IMR-90 (cell line): ENCODE measurements around the gene ZNF488. TPM values are rescaled to one million over a fixed set of nuclear protein-coding genes. Genes with fewer than 3 reads are reported as not detected.

ENCODE experiments used
- ATAC-seq: fragments of 200-7000 bp; cut with Tn5 transposase; 2 replicates; pipeline ENCODE4 v1.9.1; 2020; ENCODE audit warnings: low read depth, mild to moderate bottlenecking, moderate library complexity
- BruUV-seq: library from RNA; stranded (reverse); fragments of 400-500 nt; replicated peaks from 2 replicates; lab custom pipeline; 2021; lab: Mats Ljungman, UMichigan
- CTCF ChIA-PET: fragments of 300-600 bp; formaldehyde crosslinking; extraction: SDS; loops from one replicate; lab custom pipeline; 2021; ENCODE audit warnings: antibody characterized with exemption; lab: Yijun Ruan, JAX
- POLR2A ChIA-PET: fragments of 300-600 bp; sonication (Branson Sonifier 250); formaldehyde crosslinking; loops from one replicate; lab custom pipeline; 2022; ENCODE audit warnings: antibody characterized with exemption; ENCODE audit not compliant: unreplicated experiment; lab: Charles Lee
- DNase-seq: peaks from one replicate; pipeline ENCODE4 v3.0.0; 2013
- H2AFZ ChIP-seq: replicated peaks from 2 replicates; pipeline ENCODE3; 2013; ENCODE audit warnings: low read length, mild to moderate bottlenecking; ENCODE audit not compliant: poor library complexity
- H2AK5ac ChIP-seq: 2 replicates; pipeline ENCODE4 v1.6.1; 2013; ENCODE audit warnings: low read depth, low read length, inconsistent platforms
- H2AK9ac ChIP-seq: replicated peaks from 2 replicates; pipeline ENCODE3; 2013; ENCODE audit warnings: mild to moderate bottlenecking, low read depth, low read length, moderate library complexity; ENCODE audit not compliant: poor library complexity
- H2BK120ac ChIP-seq: 2 replicates; pipeline ENCODE4 v1.6.1; 2013; ENCODE audit warnings: low read depth, low read length, inconsistent platforms
- H2BK15ac ChIP-seq: 3 replicates; pipeline ENCODE4 v1.6.1; 2013; ENCODE audit warnings: low read depth, low read length, inconsistent platforms
- H2BK20ac ChIP-seq: 2 replicates; pipeline ENCODE4 v1.6.1; 2013; ENCODE audit warnings: low read depth, mild to moderate bottlenecking, inconsistent platforms, low read length, moderate library complexity
- H2BK5ac ChIP-seq: 2 replicates; pipeline ENCODE4 v1.6.1; 2013; ENCODE audit warnings: mild to moderate bottlenecking, low read depth, low read length, inconsistent platforms; ENCODE audit not compliant: poor library complexity, severe bottlenecking
- H3K14ac ChIP-seq: replicated peaks from 2 replicates; pipeline ENCODE4 v1.6.1; 2013; ENCODE audit warnings: low read depth, low read length, inconsistent platforms
- H3K18ac ChIP-seq: 2 replicates; pipeline ENCODE4 v1.6.1; 2013; ENCODE audit warnings: low read depth, low read length, control low read depth
- H3K23ac ChIP-seq: 2 replicates; pipeline ENCODE4 v1.6.1; 2013; ENCODE audit warnings: low read depth, low read length, inconsistent platforms
- H3K27ac ChIP-seq: 2 replicates; pipeline ENCODE4 v1.5.1; 2013; ENCODE audit warnings: mild to moderate bottlenecking, control low read depth, low read length; ENCODE audit not compliant: insufficient read depth
- H3K27me3 ChIP-seq: 2 replicates; pipeline ENCODE4 v1.6.1; 2013; ENCODE audit warnings: low read length; ENCODE audit not compliant: control insufficient read depth, insufficient read depth
- H3K36me3 ChIP-seq: 2 replicates; pipeline ENCODE4 v1.6.1; 2013; ENCODE audit warnings: low read length, mixed read lengths; ENCODE audit not compliant: control insufficient read depth, insufficient read depth
- H3K4ac ChIP-seq: 2 replicates; pipeline ENCODE4 v1.6.1; 2013; ENCODE audit warnings: low read depth, low read length, inconsistent platforms
- H3K4me1 ChIP-seq: 2 replicates; pipeline ENCODE4 v1.6.1; 2013; ENCODE audit warnings: low read length, mixed read lengths; ENCODE audit not compliant: control insufficient read depth, insufficient read depth
- H3K4me2 ChIP-seq: 2 replicates; pipeline ENCODE4 v1.6.1; 2013; ENCODE audit warnings: low read depth, mild to moderate bottlenecking, control low read depth, low read length, moderate library complexity
- H3K4me3 ChIP-seq: 2 replicates; pipeline ENCODE4 v1.5.1; 2013; ENCODE audit warnings: low read depth, mild to moderate bottlenecking, control low read depth, low read length, moderate library complexity; ENCODE audit not compliant: insufficient read depth
- H3K56ac ChIP-seq: 2 replicates; pipeline ENCODE4 v1.6.1; 2013; ENCODE audit warnings: low read length, inconsistent platforms; ENCODE audit not compliant: insufficient read depth; ENCODE audit errors: extremely low read depth
- H3K79me1 ChIP-seq, 2 experiments: 2 replicates each; pipeline ENCODE4 v1.6.1; 2013; ENCODE audit warnings: low read length in 2 of 2, inconsistent platforms in 1 of 2, low read depth in 1 of 2
- H3K9ac ChIP-seq: 2 replicates; pipeline ENCODE4 v1.6.1; 2013; ENCODE audit warnings: low read depth, low read length, control low read depth
- H3K9me1 ChIP-seq: 2 replicates; pipeline ENCODE4 v1.6.1; 2013; ENCODE audit warnings: low read length, inconsistent platforms; ENCODE audit not compliant: insufficient read depth
- H3K9me3 ChIP-seq: 2 replicates; pipeline ENCODE4 v1.6.1; 2013; ENCODE audit warnings: low read length; ENCODE audit not compliant: control insufficient read depth, insufficient read depth
- H4K20me1 ChIP-seq: 2 replicates; pipeline ENCODE4 v1.6.1; 2013; ENCODE audit warnings: low read length, inconsistent platforms; ENCODE audit not compliant: insufficient read depth
- H4K5ac ChIP-seq: 2 replicates; pipeline ENCODE4 v1.6.1; 2013; ENCODE audit warnings: mild to moderate bottlenecking, low read depth, low read length, control low read depth
- H4K8ac ChIP-seq, 2 experiments: 2 replicates each; pipeline ENCODE4 v1.6.1; 2013; ENCODE audit warnings: low read depth in 2 of 2, low read length in 2 of 2, control low read depth in 1 of 2, inconsistent platforms in 1 of 2
- H4K91ac ChIP-seq: 2 replicates; pipeline ENCODE4 v1.6.1; 2013; ENCODE audit warnings: low read depth, low read length, inconsistent platforms; ENCODE audit not compliant: insufficient read depth
- MAZ ChIP-seq: IDR thresholded peaks from 2 replicates; pipeline ENCODE4 v1.6.1; 2012; ENCODE audit warnings: low read depth, mild to moderate bottlenecking, low read length, improper control_type of control experiment, moderate library complexity, borderline replicate concordance
- whole genome bisulfite sequencing, 2 experiments: methylation state at CpG; one replicate each; pipeline versions ENCODE4 v1.1.5 to v1.1.7; 2013; ENCODE audit warnings: missing lambda C conversion rate in 2 of 2; ENCODE audit not compliant: insufficient read length in 1 of 2; ENCODE audit errors: extremely low coverage in 2 of 2; 5-methylcytosine and 5-hydroxymethylcytosine counted together
- dilution Hi-C: fragments of 300-500 bp; cut with HindIII; formaldehyde crosslinking; loops from one replicate; pipeline ENCODE4 v1.14.3; 2018; ENCODE audit warnings: low sequenced_read_pairs; ENCODE audit not compliant: unreplicated experiment
- in situ Hi-C: fragments of 300-500 bp; cut with MboI; formaldehyde crosslinking; loops from 3 replicates; pipeline ENCODE4 v1.14.3; 2019; ENCODE audit warnings: low sequenced_read_pairs, inconsistent platforms, mixed read lengths
- intact Hi-C: fragments of 100-400 bp; cut with micrococcal nuclease; formaldehyde crosslinking; loops from 2 replicates; pipeline ENCODE4 v1.10.0; 2022
- polyA plus RNA-seq, 3 experiments: library from polyadenylated mRNA; depleted of rRNA; stranded (reverse); fragments of >200 nt; gene quantifications; 2 replicates each; pipeline ENCODE4 v1.2.3, GENCODE V29; 2012; ENCODE audit warnings: low replicate concordance in 1 of 3
- total RNA-seq: library from RNA; depleted of rRNA; stranded (reverse); fragments of >200 nt; gene quantifications from 2 replicates; pipeline ENCODE4 v1.2.3, GENCODE V29; 2012

The ZNF488 gene
- total and polyA plus RNA-seq, 2 of the 4 experiments (the other 2 are of a cell fraction) = under 0.01 to 0.14 TPM

DNA sequence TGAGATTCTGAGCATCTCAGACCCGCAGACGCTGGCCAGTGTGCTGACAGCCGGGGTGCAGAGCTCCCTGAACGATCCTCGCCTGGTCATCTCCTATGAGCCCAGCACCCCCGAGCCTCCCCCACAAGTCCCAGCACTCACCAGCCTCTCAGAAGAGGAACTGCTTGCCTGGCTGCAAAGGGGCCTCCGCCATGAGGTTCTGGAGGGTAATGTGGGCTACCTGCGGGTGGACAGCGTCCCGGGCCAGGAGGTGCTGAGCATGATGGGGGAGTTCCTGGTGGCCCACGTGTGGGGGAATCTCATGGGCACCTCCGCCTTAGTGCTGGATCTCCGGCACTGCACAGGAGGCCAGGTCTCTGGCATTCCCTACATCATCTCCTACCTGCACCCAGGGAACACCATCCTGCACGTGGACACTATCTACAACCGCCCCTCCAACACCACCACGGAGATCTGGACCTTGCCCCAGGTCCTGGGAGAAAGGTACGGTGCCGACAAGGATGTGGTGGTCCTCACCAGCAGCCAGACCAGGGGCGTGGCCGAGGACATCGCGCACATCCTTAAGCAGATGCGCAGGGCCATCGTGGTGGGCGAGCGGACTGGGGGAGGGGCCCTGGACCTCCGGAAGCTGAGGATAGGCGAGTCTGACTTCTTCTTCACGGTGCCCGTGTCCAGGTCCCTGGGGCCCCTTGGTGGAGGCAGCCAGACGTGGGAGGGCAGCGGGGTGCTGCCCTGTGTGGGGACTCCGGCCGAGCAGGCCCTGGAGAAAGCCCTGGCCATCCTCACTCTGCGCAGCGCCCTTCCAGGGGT is 35.2 kb downstream of the ZNF488 start:
- intact Hi-C loops = no loop called here
- Histone ChIP-seq H3K56ac (no peak overlapping the region), H3K9ac (no peak overlapping the region), H4K91ac (no peak overlapping the region), H3K4ac (no peak overlapping the region), H3K18ac (no peak overlapping the region), H4K20me1 (no peaks in the 10 kb centered on the region), H2AFZ (no peak overlapping the region), H2AK9ac (no peak overlapping the region), H3K4me2 (no peak overlapping the region), H2BK15ac (no peak overlapping the region), H2BK120ac (no peak overlapping the region), H3K4me1 (no peaks in the 10 kb centered on the region), H3K27ac (no peak overlapping the region), H2AK5ac (no peak overlapping the region), H2BK20ac (no peak overlapping the region), H3K27me3 (peaks cover 39% of the 10 kb centered on the region), H3K79me1 (no peaks in the 10 kb centered on the region), H4K8ac (no peak overlapping the region), H3K9me3 (no peaks in the 10 kb centered on the region), H2BK5ac (no peak overlapping the region), H3K14ac (no peak overlapping the region), H3K23ac (no peak overlapping the region), H3K4me3 (no peak overlapping the region), H3K36me3 (no peaks in the 10 kb centered on the region), H4K5ac (no peak overlapping the region), H3K9me1 (no peaks in the 10 kb centered on the region)
- CTCF ChIA-PET = no interaction called here
- 89% methylated on average over 17 of the region's 36 CpGs; no CpG with 5 or more reads in 1 of the 2 experiments for WGBS, 2 experiments
- no peak for TF ChIP-seq MAZ
- ATAC-seq = no peak
- POLR2A ChIA-PET = no interaction called here
- BruUV-seq = no TSS peak
- in situ Hi-C loops = no loop called here
- dilution Hi-C loops = no loop called here
- DNase-seq = no peak
